GM12891 (cell line): ENCODE measurements around the gene ZDHHC12.

ENCODE experiments used
- POLR2A ChIP-seq: IDR thresholded peaks from 2 replicates; pipeline ENCODE4 v1.6.1; 2011; ENCODE audit warnings: low read depth, low read length, control low read depth
- POLR2AphosphoS5 ChIP-seq: IDR thresholded peaks from 2 replicates; pipeline ENCODE4 v1.6.1; 2011; ENCODE audit warnings: low read depth, low read length, control low read depth
- POU2F2 ChIP-seq: IDR thresholded peaks from 2 replicates; pipeline ENCODE4 v1.6.1; 2011; ENCODE audit warnings: low read depth, mild to moderate bottlenecking, control low read depth, low read length, moderate library complexity
- SPI1 ChIP-seq: IDR thresholded peaks from 2 replicates; pipeline ENCODE4 v1.6.1; 2011; ENCODE audit warnings: low read depth, low read length, control low read depth
- TAF1 ChIP-seq: IDR thresholded peaks from 2 replicates; pipeline ENCODE4 v1.6.1; 2011; ENCODE audit warnings: low read depth, low read length, control low read depth

DNA sequence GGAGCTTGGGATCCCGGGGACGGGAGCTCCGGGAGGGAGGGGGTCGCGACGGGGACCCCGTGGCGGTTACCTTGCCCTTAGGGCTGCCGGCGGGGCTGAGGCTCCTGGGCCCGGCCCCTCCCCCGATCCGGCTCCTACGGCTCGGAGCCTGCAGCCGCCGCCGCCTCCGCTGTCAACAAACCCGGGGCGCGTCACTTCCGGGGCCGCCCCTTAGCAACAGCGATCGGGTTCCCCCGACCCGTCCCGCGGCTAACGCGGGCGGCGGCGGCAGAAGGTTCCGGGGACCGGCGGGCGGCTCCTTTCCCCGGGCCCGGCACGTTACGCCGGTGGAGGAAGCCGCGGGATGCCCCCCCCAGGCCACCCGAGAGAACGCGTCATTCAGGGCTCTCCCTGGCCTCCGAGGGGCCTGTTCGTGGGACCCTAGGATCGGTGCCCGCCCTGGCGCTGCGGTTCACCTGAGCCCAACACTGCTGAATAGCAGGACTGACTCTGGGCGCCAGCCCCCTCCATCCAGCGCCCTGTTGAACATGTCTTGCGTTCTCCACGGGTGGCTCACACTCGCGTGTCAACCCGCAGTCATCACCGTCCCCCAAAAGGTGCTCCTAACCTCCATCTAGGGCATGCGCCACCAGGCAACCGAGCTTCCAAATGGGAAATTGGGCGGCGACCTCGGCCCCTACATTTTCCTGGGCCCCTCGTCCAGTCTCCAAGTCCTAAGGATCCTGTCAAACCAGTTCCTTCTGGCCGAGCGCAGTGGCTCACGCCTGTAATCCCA is 48.0 kb upstream of the ZDHHC12 start, which contains the start of gene ZER1:
- TF ChIP-seq POLR2AphosphoS5 (0 out of 2 replicates have a peak, but pooled peaks have one; percentile 13), POLR2A (no peak), TAF1 (0 out of 2 replicates have a peak, but pooled peaks have one; percentile 65), POU2F2 (peak; percentile 14; the same call in 1 of the 2 replicates), SPI1 (no peak)
